GM23338 (cell line): Measurements from ENCODE around the gene RIC8B. TPM values are rescaled to one million over a fixed set of nuclear protein-coding genes. Genes with fewer than 3 reads are reported as not detected.

Experiments
- ATAC-seq: fragments of 200-7000 bp; cut with Tn5 transposase; 3 replicates; pipeline ENCODE4 v1.9.1; 2020
- DNase-seq: peaks from one replicate; pipeline ENCODE4 v3.0.0-alpha.2; 2015; ENCODE audit warnings: low spot score
- H2AFZ ChIP-seq: fragments of 200-600 bp; sonication (generic); 2 replicates; pipeline ENCODE4 v1.8.0; 2016; ENCODE audit warnings: antibody characterized with exemption, mild to moderate bottlenecking, moderate library complexity
- H3F3A ChIP-seq: fragments of 200-600 bp; sonication (generic); replicated peaks from 2 replicates; pipeline ENCODE4 v1.8.0; 2017; ENCODE audit warnings: antibody characterized with exemption, mixed run types, low read depth
- H3K27ac ChIP-seq: fragments of 200-600 bp; sonication (generic); 2 replicates; pipeline ENCODE4 v1.6.1; 2016; ENCODE audit warnings: low read depth
- H3K27me3 ChIP-seq: fragments of 200-600 bp; sonication (generic); 2 replicates; pipeline ENCODE4 v1.8.0; 2016; ENCODE audit warnings: mild to moderate bottlenecking, mixed run types, moderate library complexity; ENCODE audit not compliant: insufficient read depth
- H3K36me3 ChIP-seq: fragments of 200-600 bp; sonication (generic); 2 replicates; pipeline ENCODE4 v1.8.0; 2016; ENCODE audit warnings: mild to moderate bottlenecking; ENCODE audit not compliant: insufficient read depth
- H3K4me1 ChIP-seq: fragments of 200-600 bp; sonication (generic); 2 replicates; pipeline ENCODE4 v1.8.0; 2016; ENCODE audit warnings: mild to moderate bottlenecking, moderate library complexity; ENCODE audit not compliant: insufficient read depth
- H3K4me2 ChIP-seq: fragments of 200-600 bp; sonication (generic); 2 replicates; pipeline ENCODE4 v1.7.1; 2017; ENCODE audit warnings: mixed run types
- H3K4me3 ChIP-seq: fragments of 200-600 bp; sonication (generic); 2 replicates; pipeline ENCODE4 v1.6.1; 2016; ENCODE audit warnings: mixed run types
- H3K79me2 ChIP-seq: fragments of 200-600 bp; sonication (generic); replicated peaks from 2 replicates; pipeline ENCODE4 v1.8.0; 2017; ENCODE audit warnings: mild to moderate bottlenecking; ENCODE audit not compliant: insufficient read depth
- H3K9me2 ChIP-seq: fragments of 200-600 bp; sonication (generic); 2 replicates; pipeline ENCODE4 v1.8.0; 2017; ENCODE audit not compliant: insufficient read depth
- H4K20me1 ChIP-seq: fragments of 200-600 bp; sonication (generic); replicated peaks from 2 replicates; pipeline ENCODE4 v1.8.0; 2017; ENCODE audit warnings: mild to moderate bottlenecking; ENCODE audit not compliant: insufficient read depth
- H3K27ac Mint-ChIP-seq: 2 replicates; pipeline ENCODE4 v1.8.0; 2020; ENCODE audit warnings: inconsistent platforms, mild to moderate bottlenecking, moderate library complexity, mixed read lengths
- H3K27me3 Mint-ChIP-seq: 3 replicates; pipeline ENCODE4 v1.8.0; 2022; ENCODE audit warnings: low read depth, mild to moderate bottlenecking, moderate library complexity, mixed read lengths, inconsistent platforms; ENCODE audit not compliant: insufficient read depth, poor library complexity
- H3K36me3 Mint-ChIP-seq: 3 replicates; pipeline ENCODE4 v1.8.0; 2021; ENCODE audit warnings: low read depth, mild to moderate bottlenecking, inconsistent platforms, moderate library complexity, mixed read lengths
- H3K4me1 Mint-ChIP-seq: 3 replicates; pipeline ENCODE4 v1.8.0; 2020; ENCODE audit warnings: mild to moderate bottlenecking, inconsistent platforms, mixed read lengths
- H3K4me3 Mint-ChIP-seq: 3 replicates; pipeline ENCODE4 v1.8.0; 2021; ENCODE audit warnings: moderate library complexity, mild to moderate bottlenecking, inconsistent platforms, mixed read lengths
- H3K9me3 Mint-ChIP-seq: 3 replicates; pipeline ENCODE4 v1.8.0; 2020; ENCODE audit warnings: moderate library complexity, mild to moderate bottlenecking, inconsistent platforms, mixed read lengths
- CREB1 ChIP-seq: fragments of 250-450 bp; sonication (Bioruptor Pico); IDR thresholded peaks from 2 replicates; pipeline ENCODE4 v1.5.0; 2020; ENCODE audit warnings: low read depth, mild to moderate bottlenecking, moderate library complexity
- EZH2 ChIP-seq: fragments of 200-600 bp; sonication (generic); IDR thresholded peaks from one replicate; pipeline ENCODE4 v1.8.0; 2017; ENCODE audit warnings: antibody characterized with exemption, mild to moderate bottlenecking, low read depth; ENCODE audit not compliant: unreplicated experiment
- EZH2phosphoT487 ChIP-seq: fragments of 200-600 bp; sonication (generic); IDR thresholded peaks from one replicate; pipeline ENCODE4 v1.8.1; 2018; ENCODE audit warnings: antibody characterized with exemption; ENCODE audit not compliant: unreplicated experiment
- JUNB ChIP-seq: IDR thresholded peaks from one replicate; pipeline ENCODE4 v1.6.1; 2016; ENCODE audit warnings: antibody characterized with exemption; ENCODE audit not compliant: unreplicated experiment
- NANOG ChIP-seq: IDR thresholded peaks from 2 replicates; pipeline ENCODE4 v1.6.1; 2016; ENCODE audit warnings: antibody characterized with exemption, borderline replicate concordance
- POLR2AphosphoS5 ChIP-seq: IDR thresholded peaks from 2 replicates; pipeline ENCODE4 v1.6.1; 2016; ENCODE audit warnings: antibody characterized with exemption, low read depth
- STAT1 ChIP-seq: IDR thresholded peaks from one replicate; pipeline ENCODE4 v1.6.1; 2016; ENCODE audit warnings: antibody characterized with exemption; ENCODE audit not compliant: unreplicated experiment
- ZNF114 ChIP-seq: fragments of 250-450 bp; sonication (Bioruptor Pico); IDR thresholded peaks from 2 replicates; pipeline ENCODE4 v1.5.0; 2020; ENCODE audit warnings: mild to moderate bottlenecking, moderate library complexity
- ZNF331 ChIP-seq: fragments of 250-450 bp; sonication (Bioruptor Pico); IDR thresholded peaks from 2 replicates; pipeline ENCODE4 v1.5.0; 2020; ENCODE audit warnings: low read depth, mild to moderate bottlenecking, moderate library complexity
- polyA plus RNA-seq: library from polyadenylated mRNA; unstranded; fragments of >200 nt; fragmentation: Nextera tagmentation; extraction: Ambion mirVana; gene quantifications from 2 replicates; pipeline ENCODE4 v1.2.1, GENCODE V29; 2016
- total RNA-seq: library from RNA; depleted of rRNA; stranded (reverse); fragments of >200 nt; shearing (Covaris generic); gene quantifications from 2 replicates; pipeline ENCODE4 v1.2.3, GENCODE V29; 2014
- TF ChIP-seq, protein P1 (sequence below), 2 experiments: fragments of 200-600 bp in 1 of 2; sonication (generic) in 1 of 2; conservative IDR thresholded peaks; 2 replicates each; pipeline versions ENCODE4 v1.5.1 to v1.6.1; 2016 to 2017; ENCODE audit warnings: antibody characterized with exemption in 2 of 2, low read depth in 2 of 2, mild to moderate bottlenecking in 2 of 2, moderate library complexity in 1 of 2
- TF ChIP-seq, protein P2 (sequence below): fragments of 250-450 bp; sonication (Bioruptor Pico); IDR thresholded peaks from 2 replicates; pipeline ENCODE4 v1.5.0; 2020; ENCODE audit warnings: mild to moderate bottlenecking, moderate library complexity
- TF ChIP-seq, protein P3 (sequence below): IDR thresholded peaks from one replicate; pipeline ENCODE4 v1.6.1; 2018; ENCODE audit warnings: antibody characterized with exemption; ENCODE audit not compliant: unreplicated experiment
- TF ChIP-seq, protein P4 (sequence below): IDR thresholded peaks from 2 replicates; pipeline ENCODE4 v1.6.1; 2016; ENCODE audit warnings: antibody characterized with exemption

RIC8B gene
- total and polyA plus RNA-seq, 2 experiments from 2014 or later = 12.3 to 25.5 TPM

DNA sequence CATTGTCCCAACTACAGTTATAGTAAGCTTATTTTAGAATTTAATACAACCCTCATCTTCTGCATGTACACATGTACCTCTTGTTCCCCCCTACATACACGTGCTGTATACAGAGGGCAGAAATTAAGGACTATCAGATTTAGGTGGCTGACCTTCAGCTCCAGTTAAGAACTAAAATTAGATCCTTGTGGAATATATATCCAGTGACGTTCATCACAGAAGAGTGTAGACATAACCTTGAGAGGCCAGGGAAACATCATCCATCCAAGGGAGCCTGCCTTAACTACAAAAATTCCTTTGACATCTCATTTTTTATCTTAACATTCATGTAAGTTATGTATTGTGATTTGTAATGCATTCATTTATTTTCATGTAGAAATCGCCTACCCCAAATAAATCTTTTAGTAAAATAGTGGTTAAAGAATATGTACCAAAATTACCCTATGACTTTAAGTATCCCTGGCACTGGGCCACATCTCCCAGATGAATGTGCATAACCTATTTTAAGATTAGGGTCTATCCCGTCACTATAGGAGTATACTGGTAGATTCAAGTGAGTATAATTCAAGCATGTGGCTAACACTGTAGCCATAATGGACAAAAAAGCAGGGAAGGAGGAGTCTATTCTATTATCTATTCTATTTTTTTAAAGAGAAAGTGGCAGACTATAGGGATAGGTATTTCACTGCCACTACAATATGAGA, 27.5 kb downstream of the RIC8B start:
- Mint-ChIP-seq H3K4me1 (no peaks in the 10 kb centered on the region), H3K27me3 (no peaks in the 10 kb centered on the region), H3K9me3 (no peaks in the 10 kb centered on the region), H3K4me3 (no peak overlapping the region), H3K27ac (no peak overlapping the region), H3K36me3 (peaks cover 15% of the 10 kb centered on the region)
- H3K4me1 ChIP-seq = no peaks in the 10 kb centered on the region
- no peak overlapping the region for H3K4me2 ChIP-seq
- ATAC-seq (no peak), DNase-seq (no peak)
- no peaks in the 10 kb centered on the region for H3K36me3 ChIP-seq
- H3K27me3 ChIP-seq = no peaks in the 10 kb centered on the region
- TF ChIP-seq, protein P1, sequence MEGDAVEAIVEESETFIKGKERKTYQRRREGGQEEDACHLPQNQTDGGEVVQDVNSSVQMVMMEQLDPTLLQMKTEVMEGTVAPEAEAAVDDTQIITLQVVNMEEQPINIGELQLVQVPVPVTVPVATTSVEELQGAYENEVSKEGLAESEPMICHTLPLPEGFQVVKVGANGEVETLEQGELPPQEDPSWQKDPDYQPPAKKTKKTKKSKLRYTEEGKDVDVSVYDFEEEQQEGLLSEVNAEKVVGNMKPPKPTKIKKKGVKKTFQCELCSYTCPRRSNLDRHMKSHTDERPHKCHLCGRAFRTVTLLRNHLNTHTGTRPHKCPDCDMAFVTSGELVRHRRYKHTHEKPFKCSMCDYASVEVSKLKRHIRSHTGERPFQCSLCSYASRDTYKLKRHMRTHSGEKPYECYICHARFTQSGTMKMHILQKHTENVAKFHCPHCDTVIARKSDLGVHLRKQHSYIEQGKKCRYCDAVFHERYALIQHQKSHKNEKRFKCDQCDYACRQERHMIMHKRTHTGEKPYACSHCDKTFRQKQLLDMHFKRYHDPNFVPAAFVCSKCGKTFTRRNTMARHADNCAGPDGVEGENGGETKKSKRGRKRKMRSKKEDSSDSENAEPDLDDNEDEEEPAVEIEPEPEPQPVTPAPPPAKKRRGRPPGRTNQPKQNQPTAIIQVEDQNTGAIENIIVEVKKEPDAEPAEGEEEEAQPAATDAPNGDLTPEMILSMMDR (conservative IDR thresholded peaks at IDR 0.05; ENCODE audit: low read depth in 2 of 2) = no peak
- TF ChIP-seq POLR2AphosphoS5 = no peak
- TF ChIP-seq, protein P2, sequence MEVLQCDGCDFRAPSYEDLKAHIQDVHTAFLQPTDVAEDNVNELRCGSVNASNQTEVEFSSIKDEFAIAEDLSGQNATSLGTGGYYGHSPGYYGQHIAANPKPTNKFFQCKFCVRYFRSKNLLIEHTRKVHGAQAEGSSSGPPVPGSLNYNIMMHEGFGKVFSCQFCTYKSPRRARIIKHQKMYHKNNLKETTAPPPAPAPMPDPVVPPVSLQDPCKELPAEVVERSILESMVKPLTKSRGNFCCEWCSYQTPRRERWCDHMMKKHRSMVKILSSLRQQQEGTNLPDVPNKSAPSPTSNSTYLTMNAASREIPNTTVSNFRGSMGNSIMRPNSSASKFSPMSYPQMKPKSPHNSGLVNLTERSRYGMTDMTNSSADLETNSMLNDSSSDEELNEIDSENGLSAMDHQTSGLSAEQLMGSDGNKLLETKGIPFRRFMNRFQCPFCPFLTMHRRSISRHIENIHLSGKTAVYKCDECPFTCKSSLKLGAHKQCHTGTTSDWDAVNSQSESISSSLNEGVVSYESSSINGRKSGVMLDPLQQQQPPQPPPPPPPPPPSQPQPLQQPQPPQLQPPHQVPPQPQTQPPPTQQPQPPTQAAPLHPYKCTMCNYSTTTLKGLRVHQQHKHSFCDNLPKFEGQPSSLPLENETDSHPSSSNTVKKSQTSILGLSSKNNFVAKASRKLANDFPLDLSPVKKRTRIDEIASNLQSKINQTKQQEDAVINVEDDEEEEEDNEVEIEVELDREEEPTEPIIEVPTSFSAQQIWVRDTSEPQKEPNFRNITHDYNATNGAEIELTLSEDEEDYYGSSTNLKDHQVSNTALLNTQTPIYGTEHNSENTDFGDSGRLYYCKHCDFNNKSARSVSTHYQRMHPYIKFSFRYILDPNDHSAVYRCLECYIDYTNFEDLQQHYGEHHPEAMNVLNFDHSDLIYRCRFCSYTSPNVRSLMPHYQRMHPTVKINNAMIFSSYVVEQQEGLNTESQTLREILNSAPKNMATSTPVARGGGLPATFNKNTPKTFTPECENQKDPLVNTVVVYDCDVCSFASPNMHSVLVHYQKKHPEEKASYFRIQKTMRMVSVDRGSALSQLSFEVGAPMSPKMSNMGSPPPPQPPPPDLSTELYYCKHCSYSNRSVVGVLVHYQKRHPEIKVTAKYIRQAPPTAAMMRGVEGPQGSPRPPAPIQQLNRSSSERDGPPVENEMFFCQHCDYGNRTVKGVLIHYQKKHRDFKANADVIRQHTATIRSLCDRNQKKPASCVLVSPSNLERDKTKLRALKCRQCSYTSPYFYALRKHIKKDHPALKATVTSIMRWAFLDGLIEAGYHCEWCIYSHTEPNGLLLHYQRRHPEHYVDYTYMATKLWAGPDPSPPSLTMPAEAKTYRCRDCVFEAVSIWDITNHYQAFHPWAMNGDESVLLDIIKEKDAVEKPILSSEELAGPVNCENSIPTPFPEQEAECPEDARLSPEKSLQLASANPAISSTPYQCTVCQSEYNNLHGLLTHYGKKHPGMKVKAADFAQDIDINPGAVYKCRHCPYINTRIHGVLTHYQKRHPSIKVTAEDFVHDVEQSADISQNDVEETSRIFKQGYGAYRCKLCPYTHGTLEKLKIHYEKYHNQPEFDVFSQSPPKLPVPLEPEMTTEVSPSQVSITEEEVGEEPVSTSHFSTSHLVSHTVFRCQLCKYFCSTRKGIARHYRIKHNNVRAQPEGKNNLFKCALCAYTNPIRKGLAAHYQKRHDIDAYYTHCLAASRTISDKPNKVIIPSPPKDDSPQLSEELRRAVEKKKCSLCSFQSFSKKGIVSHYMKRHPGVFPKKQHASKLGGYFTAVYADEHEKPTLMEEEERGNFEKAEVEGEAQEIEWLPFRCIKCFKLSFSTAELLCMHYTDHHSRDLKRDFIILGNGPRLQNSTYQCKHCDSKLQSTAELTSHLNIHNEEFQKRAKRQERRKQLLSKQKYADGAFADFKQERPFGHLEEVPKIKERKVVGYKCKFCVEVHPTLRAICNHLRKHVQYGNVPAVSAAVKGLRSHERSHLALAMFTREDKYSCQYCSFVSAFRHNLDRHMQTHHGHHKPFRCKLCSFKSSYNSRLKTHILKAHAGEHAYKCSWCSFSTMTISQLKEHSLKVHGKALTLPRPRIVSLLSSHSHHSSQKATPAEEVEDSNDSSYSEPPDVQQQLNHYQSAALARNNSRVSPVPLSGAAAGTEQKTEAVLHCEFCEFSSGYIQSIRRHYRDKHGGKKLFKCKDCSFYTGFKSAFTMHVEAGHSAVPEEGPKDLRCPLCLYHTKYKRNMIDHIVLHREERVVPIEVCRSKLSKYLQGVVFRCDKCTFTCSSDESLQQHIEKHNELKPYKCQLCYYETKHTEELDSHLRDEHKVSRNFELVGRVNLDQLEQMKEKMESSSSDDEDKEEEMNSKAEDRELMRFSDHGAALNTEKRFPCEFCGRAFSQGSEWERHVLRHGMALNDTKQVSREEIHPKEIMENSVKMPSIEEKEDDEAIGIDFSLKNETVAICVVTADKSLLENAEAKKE (CRISPR knock-in tag) = no peak
- TF ChIP-seq STAT1 = no peak
- TF ChIP-seq CREB1 (CRISPR knock-in tag) = no peak
- no peak for TF ChIP-seq ZNF331
- TF ChIP-seq NANOG = no peak
- TF ChIP-seq JUNB = no peak
- no peak for TF ChIP-seq EZH2
- TF ChIP-seq EZH2phosphoT487 = no peak
- no peak for TF ChIP-seq ZNF114
- TF ChIP-seq, protein P3, sequence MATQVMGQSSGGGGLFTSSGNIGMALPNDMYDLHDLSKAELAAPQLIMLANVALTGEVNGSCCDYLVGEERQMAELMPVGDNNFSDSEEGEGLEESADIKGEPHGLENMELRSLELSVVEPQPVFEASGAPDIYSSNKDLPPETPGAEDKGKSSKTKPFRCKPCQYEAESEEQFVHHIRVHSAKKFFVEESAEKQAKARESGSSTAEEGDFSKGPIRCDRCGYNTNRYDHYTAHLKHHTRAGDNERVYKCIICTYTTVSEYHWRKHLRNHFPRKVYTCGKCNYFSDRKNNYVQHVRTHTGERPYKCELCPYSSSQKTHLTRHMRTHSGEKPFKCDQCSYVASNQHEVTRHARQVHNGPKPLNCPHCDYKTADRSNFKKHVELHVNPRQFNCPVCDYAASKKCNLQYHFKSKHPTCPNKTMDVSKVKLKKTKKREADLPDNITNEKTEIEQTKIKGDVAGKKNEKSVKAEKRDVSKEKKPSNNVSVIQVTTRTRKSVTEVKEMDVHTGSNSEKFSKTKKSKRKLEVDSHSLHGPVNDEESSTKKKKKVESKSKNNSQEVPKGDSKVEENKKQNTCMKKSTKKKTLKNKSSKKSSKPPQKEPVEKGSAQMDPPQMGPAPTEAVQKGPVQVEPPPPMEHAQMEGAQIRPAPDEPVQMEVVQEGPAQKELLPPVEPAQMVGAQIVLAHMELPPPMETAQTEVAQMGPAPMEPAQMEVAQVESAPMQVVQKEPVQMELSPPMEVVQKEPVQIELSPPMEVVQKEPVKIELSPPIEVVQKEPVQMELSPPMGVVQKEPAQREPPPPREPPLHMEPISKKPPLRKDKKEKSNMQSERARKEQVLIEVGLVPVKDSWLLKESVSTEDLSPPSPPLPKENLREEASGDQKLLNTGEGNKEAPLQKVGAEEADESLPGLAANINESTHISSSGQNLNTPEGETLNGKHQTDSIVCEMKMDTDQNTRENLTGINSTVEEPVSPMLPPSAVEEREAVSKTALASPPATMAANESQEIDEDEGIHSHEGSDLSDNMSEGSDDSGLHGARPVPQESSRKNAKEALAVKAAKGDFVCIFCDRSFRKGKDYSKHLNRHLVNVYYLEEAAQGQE = no peak
- TF ChIP-seq, protein P4, sequence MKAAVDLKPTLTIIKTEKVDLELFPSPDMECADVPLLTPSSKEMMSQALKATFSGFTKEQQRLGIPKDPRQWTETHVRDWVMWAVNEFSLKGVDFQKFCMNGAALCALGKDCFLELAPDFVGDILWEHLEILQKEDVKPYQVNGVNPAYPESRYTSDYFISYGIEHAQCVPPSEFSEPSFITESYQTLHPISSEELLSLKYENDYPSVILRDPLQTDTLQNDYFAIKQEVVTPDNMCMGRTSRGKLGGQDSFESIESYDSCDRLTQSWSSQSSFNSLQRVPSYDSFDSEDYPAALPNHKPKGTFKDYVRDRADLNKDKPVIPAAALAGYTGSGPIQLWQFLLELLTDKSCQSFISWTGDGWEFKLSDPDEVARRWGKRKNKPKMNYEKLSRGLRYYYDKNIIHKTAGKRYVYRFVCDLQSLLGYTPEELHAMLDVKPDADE = no peak
- H3K79me2 ChIP-seq = peaks cover 2% of the 10 kb centered on the region; the same call in 1 of the 2 replicates
- no peak overlapping the region for H3K4me3 ChIP-seq
- no peaks in the 10 kb centered on the region for H3K9me2 ChIP-seq
- no peak overlapping the region for H2AFZ ChIP-seq
- no peak overlapping the region for H3K27ac ChIP-seq
- 0 out of 2 replicates have a peak, but pooled peaks cover 6% of the 10 kb centered on the region for H4K20me1 ChIP-seq
- H3F3A ChIP-seq = no peaks in the 10 kb centered on the region
